Common myeloid progenitor, CD34-positive (primary cell): ENCODE measurements around the gene TBL1XR1.
"Not testable (repeated sequence)": the region's sequence is repeated elsewhere in the genome, so short reads cannot be mapped to it uniquely, and the experiment has no call there.

Experiments used
- CTCF ChIA-PET: fragments of 350-600 bp; sonication (Branson Sonifier 250); formaldehyde crosslinking; loops from one replicate; lab custom pipeline; 2021; ENCODE audit warnings: antibody characterized with exemption; lab: Charles Lee
- POLR2A ChIA-PET: fragments of 350-600 bp; sonication (Branson Sonifier 250); formaldehyde crosslinking; loops from one replicate; lab custom pipeline; 2021; ENCODE audit warnings: antibody characterized with exemption; lab: Charles Lee
- DNase-seq, 3 donors: peaks; one replicate each; pipeline versions ENCODE4 v3.0.0 to v3.0.0-alpha.2; 2013
- H3K27ac ChIP-seq, 2 experiments: 1 replicate in 1 of 2; 2 replicates in 1 of 2; pipeline ENCODE4 v1.7.0; 2013; ENCODE audit warnings: inconsistent platforms in 2 of 2, low read length in 2 of 2, mild to moderate bottlenecking in 2 of 2, low read depth in 1 of 2, moderate library complexity in 1 of 2; ENCODE audit not compliant: severe bottlenecking in 2 of 2, insufficient read depth in 1 of 2, poor library complexity in 1 of 2
- H3K27me3 ChIP-seq, 5 experiments: replicated peaks in 2 of 5; 1 replicate in 3 of 5; 2 replicates in 2 of 5; pipeline versions ENCODE4 v1.6.1 to v1.7.0; 2013; ENCODE audit warnings: low read length in 4 of 5, mild to moderate bottlenecking in 2 of 5, moderate library complexity in 2 of 5, inconsistent platforms in 1 of 5; ENCODE audit not compliant: insufficient read depth in 5 of 5, control insufficient read depth in 4 of 5
- H3K36me3 ChIP-seq, 4 experiments: 1 replicate in 2 of 4; 2 replicates in 2 of 4; pipeline versions ENCODE4 v1.6.1 to v1.7.0; 2013; ENCODE audit warnings: low read length in 3 of 4, control low read depth in 1 of 4, mild to moderate bottlenecking in 1 of 4; ENCODE audit not compliant: control insufficient read depth in 4 of 4, insufficient read depth in 4 of 4
- H3K4me1 ChIP-seq, 4 experiments: 1 replicate in 3 of 4; 2 replicates in 1 of 4; pipeline versions ENCODE4 v1.6.1 to v1.7.1; 2013; ENCODE audit warnings: low read length in 3 of 4, mild to moderate bottlenecking in 3 of 4, control low read depth in 1 of 4, inconsistent platforms in 1 of 4, moderate library complexity in 1 of 4; ENCODE audit not compliant: control insufficient read depth in 4 of 4, insufficient read depth in 4 of 4; ENCODE audit errors: control extremely low read depth in 1 of 4
- H3K4me3 ChIP-seq, 7 experiments: 1 replicate in 4 of 7; 2 replicates in 3 of 7; pipeline versions ENCODE4 v1.5.1 to v1.7.0; 2013; ENCODE audit warnings: mild to moderate bottlenecking in 7 of 7, low read length in 6 of 7, moderate library complexity in 6 of 7, inconsistent platforms in 2 of 7, low read depth in 2 of 7, control low read depth in 1 of 7; ENCODE audit not compliant: insufficient read depth in 4 of 7, control insufficient read depth in 1 of 7; ENCODE audit errors: extremely low read depth in 1 of 7
- H3K9me3 ChIP-seq, 5 experiments: 1 replicate in 4 of 5; 2 replicates in 1 of 5; pipeline versions ENCODE4 v1.6.1 to v1.7.1; 2013; ENCODE audit warnings: low read length in 4 of 5, mild to moderate bottlenecking in 2 of 5, inconsistent platforms in 1 of 5, low read depth in 1 of 5, moderate library complexity in 1 of 5; ENCODE audit not compliant: control insufficient read depth in 4 of 5, insufficient read depth in 2 of 5; ENCODE audit errors: control extremely low read depth in 1 of 5
- WGBS: methylation state at CpG from one replicate; pipeline ENCODE4 v1.1.5; 2013; ENCODE audit not compliant: insufficient coverage; 5-methylcytosine and 5-hydroxymethylcytosine counted together

Gene TBL1XR1

GRCh38 chr3:177141471-177141870 is 55.8 kb downstream of the TBL1XR1 start:
- ChIA-PET CTCF (interaction anchor here (1.1 to 1.6 kb wide), 4 partner anchors 18 to 51 kb away, joined by 3 to 4 read pairs (median 3); no protein-coding TSS in a partner anchor), POLR2A (interaction anchor here (0.8 kb wide), 1 partner anchor 54 kb away, joined by 3 read pairs; no protein-coding TSS in a partner anchor)
- Histone ChIP-seq H3K4me1 (peaks cover 28 to 60% (median 50%) of the 10 kb centered on the region in 4 experiments), H3K9me3 (no peaks in the 10 kb centered on the region), H3K27ac (peak overlapping the region; percentile 97 to 98), H3K4me3 (no peak overlapping the region), H3K27me3 (no peaks in the 10 kb centered on the region), H3K36me3 (peaks cover 0 to 13% (median 0%) of the 10 kb centered on the region in 4 experiments)
- DNase-seq = no peak
- WGBS = no CpG with 5 or more reads among the region's 6 CpGs

GRCh38 chr3:177139220-177139619 is 58.1 kb downstream of the TBL1XR1 start:
- Histone ChIP-seq H3K36me3 (peaks cover 0 to 11% (median 0%) of the 10 kb centered on the region in 4 experiments), H3K4me1 (peaks cover 22 to 44% (median 35%) of the 10 kb centered on the region in 4 experiments)
- DNase-seq, H3K27me3 ChIP-seq, H3K27ac ChIP-seq, H3K9me3 ChIP-seq, H3K4me3 ChIP-seq, POLR2A ChIA-PET: not testable (repeated sequence)
- 97% methylated on average over 6 of the region's 10 CpGs for WGBS
- CTCF ChIA-PET = interaction anchor here (1.0 to 1.4 kb wide), 2 partner anchors 15 to 24 kb away, joined by 3 to 4 read pairs; no protein-coding TSS in a partner anchor

DNA sequence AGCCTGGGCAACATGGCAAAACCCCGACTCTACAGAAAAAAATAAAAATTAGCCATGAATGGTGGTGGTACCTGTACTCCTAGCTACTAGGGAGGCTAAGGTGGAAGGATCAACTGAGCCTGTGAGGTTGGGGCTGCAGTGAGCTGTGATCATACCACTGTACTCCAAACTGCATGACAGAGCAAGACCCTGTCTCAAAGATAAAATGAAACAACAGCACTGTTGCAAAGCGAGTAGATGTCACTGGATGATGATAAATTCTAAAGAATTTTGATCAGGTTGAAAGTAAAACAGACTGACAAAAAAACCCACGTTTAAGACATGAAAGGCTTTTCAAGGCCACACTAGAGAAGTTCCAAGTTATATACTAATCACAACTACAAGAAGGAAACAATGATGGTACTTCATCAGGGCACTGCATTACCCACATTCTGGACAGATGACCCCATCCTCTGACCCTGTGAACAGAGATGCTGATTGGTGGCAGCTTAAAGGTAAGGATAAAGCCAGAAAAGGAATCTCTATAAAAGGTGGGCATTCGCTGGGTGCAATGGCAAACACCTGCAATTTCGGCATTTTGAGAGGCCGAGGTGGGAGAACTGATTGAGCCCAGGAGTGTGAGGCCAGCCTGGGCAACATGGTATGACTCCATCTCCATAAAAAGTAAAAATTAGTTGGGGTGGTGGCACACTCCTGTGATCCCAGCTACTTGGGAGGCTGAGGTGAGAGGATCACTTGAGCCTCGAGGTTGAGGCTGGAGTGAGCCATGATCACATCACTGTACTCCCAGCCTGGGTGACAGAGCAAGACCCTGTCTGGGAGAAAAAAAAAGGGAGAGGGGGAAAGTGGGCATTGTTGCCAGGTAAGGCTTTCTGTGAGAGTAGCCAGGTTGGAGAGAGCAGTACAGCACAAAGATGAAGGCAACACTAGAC is 59.2 kb downstream of the TBL1XR1 start:
- H3K27me3 ChIP-seq = no peaks in the 10 kb centered on the region
- peaks cover 0 to 11% (median 0%) of the 10 kb centered on the region in 4 experiments for H3K36me3 ChIP-seq
- ChIA-PET POLR2A (interaction anchor here (1.3 kb wide), 1 partner anchor 57 kb away, joined by 3 read pairs; no protein-coding TSS in a partner anchor), CTCF (no interaction called here)
- peak overlapping the region in 1 of 2 experiments; percentile 45 for H3K27ac ChIP-seq
- DNase-seq = no peak
- WGBS = 98% methylated on average over 6 of the region's 7 CpGs
- peaks cover 26 to 43% (median 35%) of the 10 kb centered on the region in 4 experiments for H3K4me1 ChIP-seq
- H3K9me3 ChIP-seq = no peaks in the 10 kb centered on the region
- no peak overlapping the region for H3K4me3 ChIP-seq

DNA sequence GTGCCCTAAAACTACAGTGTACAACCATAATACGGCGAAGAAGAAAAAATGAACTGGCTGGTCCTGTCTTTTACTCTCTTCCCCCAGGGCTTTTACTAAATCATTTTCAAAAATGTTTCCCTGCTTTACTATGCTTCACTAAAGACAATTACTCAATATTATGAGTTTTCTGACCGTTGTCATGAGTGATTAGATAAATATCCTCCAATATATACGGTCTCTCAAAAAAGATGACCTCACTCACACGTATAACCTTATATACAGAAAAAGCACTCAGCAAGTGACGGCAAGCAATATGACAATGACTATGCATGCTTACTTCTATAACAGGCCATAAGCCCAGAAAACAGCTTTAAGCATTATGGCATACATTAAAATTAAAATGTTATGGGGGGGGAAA is 60.5 kb downstream of the TBL1XR1 start:
- 100% methylated on average over 5 of the region's 6 CpGs for WGBS
- ChIA-PET POLR2A (interaction anchor here (1.3 kb wide), 1 partner anchor 58 kb away, joined by 3 read pairs; no protein-coding TSS in a partner anchor), CTCF (no interaction called here)
- Histone ChIP-seq H3K36me3 (peaks cover 0 to 20% (median 0%) of the 10 kb centered on the region in 4 experiments), H3K4me3 (no peak overlapping the region), H3K4me1 (peaks cover 17 to 38% (median 24%) of the 10 kb centered on the region in 4 experiments), H3K27me3 (no peaks in the 10 kb centered on the region), H3K9me3 (no peaks in the 10 kb centered on the region), H3K27ac (no peak overlapping the region)
- no peak for DNase-seq

- CTCF ChIA-PET = interaction anchor here (0.6 to 0.7 kb wide), 2 partner anchors 124 to 1268 kb away, joined by 3 read pairs; no protein-coding TSS in a partner anchor
- Histone ChIP-seq H3K36me3 (peaks cover 0 to 20% (median 0%) of the 10 kb centered on the region in 4 experiments), H3K9me3 (no peaks in the 10 kb centered on the region), H3K4me3 (no peak overlapping the region), H3K27me3 (no peaks in the 10 kb centered on the region), H3K4me1 (peaks cover 13 to 32% (median 21%) of the 10 kb centered on the region in 4 experiments), H3K27ac (no peak overlapping the region)
- POLR2A ChIA-PET = no interaction called here
- WGBS = 99% methylated on average over 8 of the region's 10 CpGs
- DNase-seq = no peak
These were observed 61.3 kb downstream of the TBL1XR1 start for GRCh38 chr3:177135841-177136492.

GRCh38 chr3:177134816-177135210 is 62.5 kb downstream of the TBL1XR1 start:
- ChIA-PET CTCF (interaction anchor here (1.5 to 2.3 kb wide), 3 partner anchors 8 to 11 kb away, joined by 4 to 8 read pairs (median 5); no protein-coding TSS in a partner anchor), POLR2A (interaction anchor here (1.8 kb wide), 1 partner anchor 10 kb away, joined by 13 read pairs; no protein-coding TSS in a partner anchor)
- DNase-seq = no peak
- H3K27me3 ChIP-seq = no peaks in the 10 kb centered on the region
- peaks cover 13 to 30% (median 19%) of the 10 kb centered on the region in 4 experiments for H3K4me1 ChIP-seq
- WGBS = 95% methylated on average over 4 of the region's 8 CpGs
- H3K9me3 ChIP-seq = no peaks in the 10 kb centered on the region
- H3K27ac ChIP-seq = peak overlapping the region in 1 of 2 experiments; percentile 52
- H3K4me3 ChIP-seq = peak overlapping the region in 1 of 7 experiments; percentile 19
- H3K36me3 ChIP-seq = peaks cover 0 to 25% (median 0%) of the 10 kb centered on the region in 4 experiments
